Cardiac muscle cell (in vitro differentiated cells and primary cell): Measurements from ENCODE around the gene PLEKHM2. TPM values are rescaled to one million over a fixed set of nuclear protein-coding genes. Genes with fewer than 3 reads are reported as not detected.
A peak's percentile ranks its signal among the peaks of the same experiment; 100 is the strongest.

ENCODE experiments used
- DNase-seq, 2 donors: peaks; one replicate each; pipeline versions ENCODE4 v3.0.0 to v3.0.0-alpha.2; 2010 to 2017; ENCODE audit warnings: low read depth in 1 of 2, low spot score in 1 of 2
- H3K27ac ChIP-seq: fragments of 200-600 bp; sonication (generic); 2 replicates; pipeline ENCODE4 v1.5.1; 2016
- H3K27me3 ChIP-seq: fragments of 200-600 bp; sonication (generic); 2 replicates; pipeline ENCODE4 v1.6.0; 2016; ENCODE audit warnings: control low read depth
- H3K36me3 ChIP-seq: fragments of 200-600 bp; sonication (generic); 2 replicates; pipeline ENCODE4 v1.5.1; 2016; ENCODE audit warnings: control low read depth
- H3K4me1 ChIP-seq: fragments of 200-600 bp; sonication (generic); 2 replicates; pipeline ENCODE4 v1.8.1; 2017; ENCODE audit warnings: low read depth, mild to moderate bottlenecking, mixed run types
- H3K4me3 ChIP-seq: fragments of 200-600 bp; sonication (generic); 2 replicates; pipeline ENCODE4 v1.5.1; 2016; ENCODE audit warnings: mild to moderate bottlenecking
- H3K9me3 ChIP-seq: fragments of 200-600 bp; sonication (generic); 2 replicates; pipeline ENCODE4 v1.5.1; 2017; ENCODE audit warnings: low read depth, mild to moderate bottlenecking, control low read depth
- polyA plus RNA-seq: library from polyadenylated mRNA; unstranded; fragments of >200 nt; fragmentation: Nextera tagmentation; extraction: Ambion mirVana; gene quantifications from 2 replicates; pipeline ENCODE4 v1.2.1, GENCODE V29; 2016
- total RNA-seq: library from RNA; depleted of rRNA; stranded (reverse); fragments of >200 nt; gene quantifications from 2 replicates; pipeline ENCODE4 v1.2.3, GENCODE V29; 2016
- TF ChIP-seq, protein P1 (sequence below): IDR thresholded peaks from 2 replicates; pipeline ENCODE4 v1.5.1; 2012; ENCODE audit warnings: low read depth, mild to moderate bottlenecking, low read length

PLEKHM2 gene
- total and polyA plus RNA-seq, 2 experiments from 2014 or later: 56.8 to 99.8 TPM

DNA sequence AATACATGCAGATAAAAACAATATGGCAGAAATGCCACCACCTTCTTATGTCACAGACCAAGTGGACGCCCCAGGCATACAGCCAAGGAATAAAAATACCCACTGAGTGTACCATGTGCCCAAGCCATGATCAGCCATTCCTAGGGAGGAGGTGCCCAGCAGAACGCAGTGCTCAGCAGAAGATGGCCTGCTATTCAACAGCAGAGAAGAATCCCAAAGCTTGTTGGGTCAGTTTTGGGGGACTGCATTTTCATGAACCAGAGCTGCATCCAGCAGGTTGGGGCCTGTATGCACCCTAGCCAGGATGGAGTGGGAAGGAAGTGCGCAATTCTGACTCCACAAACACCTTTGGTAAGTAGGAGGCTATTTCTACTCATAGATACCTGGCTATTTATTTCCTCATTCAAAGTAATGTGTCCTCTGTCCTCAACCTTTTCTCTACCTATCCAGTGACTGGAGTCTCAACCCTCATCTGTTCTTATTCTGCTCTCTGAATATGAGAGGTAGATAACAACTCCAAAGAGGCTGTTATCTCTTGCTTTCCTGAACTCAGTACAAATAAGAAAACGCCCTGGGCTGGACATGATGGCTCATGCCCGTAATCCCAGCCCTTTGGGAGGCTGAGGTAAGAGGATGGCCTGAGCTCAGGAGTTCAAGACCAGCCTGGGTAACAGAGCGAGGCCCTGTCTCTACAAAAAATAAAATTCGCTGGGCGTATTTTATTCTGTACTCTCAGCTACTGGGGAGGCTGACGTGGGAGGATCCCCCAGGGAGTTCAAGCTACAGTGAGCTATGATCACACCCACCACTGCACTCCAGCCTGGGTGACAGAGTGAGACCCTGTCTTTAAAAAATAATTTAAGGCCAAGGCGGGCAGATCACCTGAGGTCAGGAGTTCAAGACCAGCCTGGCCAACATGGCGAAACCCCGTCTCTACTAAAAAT lies 2.5 kb upstream of the PLEKHM2 start:
- Histone ChIP-seq H3K4me3 (no peak overlapping the region), H3K27ac (peak overlapping the region; percentile 19), H3K36me3 (no peaks in the 10 kb centered on the region), H3K27me3 (no peaks in the 10 kb centered on the region), H3K9me3 (no peaks in the 10 kb centered on the region), H3K4me1 (peaks cover 16% of the 10 kb centered on the region)
- DNase-seq: no peak
- TF ChIP-seq, protein P1, sequence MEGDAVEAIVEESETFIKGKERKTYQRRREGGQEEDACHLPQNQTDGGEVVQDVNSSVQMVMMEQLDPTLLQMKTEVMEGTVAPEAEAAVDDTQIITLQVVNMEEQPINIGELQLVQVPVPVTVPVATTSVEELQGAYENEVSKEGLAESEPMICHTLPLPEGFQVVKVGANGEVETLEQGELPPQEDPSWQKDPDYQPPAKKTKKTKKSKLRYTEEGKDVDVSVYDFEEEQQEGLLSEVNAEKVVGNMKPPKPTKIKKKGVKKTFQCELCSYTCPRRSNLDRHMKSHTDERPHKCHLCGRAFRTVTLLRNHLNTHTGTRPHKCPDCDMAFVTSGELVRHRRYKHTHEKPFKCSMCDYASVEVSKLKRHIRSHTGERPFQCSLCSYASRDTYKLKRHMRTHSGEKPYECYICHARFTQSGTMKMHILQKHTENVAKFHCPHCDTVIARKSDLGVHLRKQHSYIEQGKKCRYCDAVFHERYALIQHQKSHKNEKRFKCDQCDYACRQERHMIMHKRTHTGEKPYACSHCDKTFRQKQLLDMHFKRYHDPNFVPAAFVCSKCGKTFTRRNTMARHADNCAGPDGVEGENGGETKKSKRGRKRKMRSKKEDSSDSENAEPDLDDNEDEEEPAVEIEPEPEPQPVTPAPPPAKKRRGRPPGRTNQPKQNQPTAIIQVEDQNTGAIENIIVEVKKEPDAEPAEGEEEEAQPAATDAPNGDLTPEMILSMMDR: no peak

DNA sequence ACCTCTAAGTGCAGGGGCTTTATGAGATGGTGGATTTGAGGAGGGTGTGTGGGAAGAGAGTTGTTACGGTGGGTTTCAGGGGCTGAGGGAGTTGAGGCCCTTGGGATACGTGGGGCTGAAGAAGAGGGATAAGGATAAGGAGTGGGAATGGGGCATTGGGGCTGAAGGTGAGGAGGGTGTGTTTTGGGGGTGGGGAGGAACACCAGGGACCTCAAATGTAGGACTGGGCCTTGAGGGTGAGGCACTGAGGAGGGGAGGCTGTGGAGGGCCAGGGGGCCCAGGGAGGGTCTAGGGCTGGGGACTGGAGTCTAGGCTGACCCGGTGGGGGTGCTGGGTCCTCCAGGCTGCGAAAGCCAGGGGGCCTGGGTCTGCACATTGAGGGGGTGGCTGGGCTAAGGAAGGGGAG lies 1.2 kb upstream of the PLEKHM2 start:
- H3K27me3 ChIP-seq: no peaks in the 10 kb centered on the region
- peaks cover 16% of the 10 kb centered on the region for H3K4me1 ChIP-seq
- no peak for DNase-seq
- TF ChIP-seq, protein P1: no peak
- no peak overlapping the region for H3K4me3 ChIP-seq
- H3K36me3 ChIP-seq: no peaks in the 10 kb centered on the region
- H3K27ac ChIP-seq: no peak overlapping the region
- no peaks in the 10 kb centered on the region for H3K9me3 ChIP-seq

DNA sequence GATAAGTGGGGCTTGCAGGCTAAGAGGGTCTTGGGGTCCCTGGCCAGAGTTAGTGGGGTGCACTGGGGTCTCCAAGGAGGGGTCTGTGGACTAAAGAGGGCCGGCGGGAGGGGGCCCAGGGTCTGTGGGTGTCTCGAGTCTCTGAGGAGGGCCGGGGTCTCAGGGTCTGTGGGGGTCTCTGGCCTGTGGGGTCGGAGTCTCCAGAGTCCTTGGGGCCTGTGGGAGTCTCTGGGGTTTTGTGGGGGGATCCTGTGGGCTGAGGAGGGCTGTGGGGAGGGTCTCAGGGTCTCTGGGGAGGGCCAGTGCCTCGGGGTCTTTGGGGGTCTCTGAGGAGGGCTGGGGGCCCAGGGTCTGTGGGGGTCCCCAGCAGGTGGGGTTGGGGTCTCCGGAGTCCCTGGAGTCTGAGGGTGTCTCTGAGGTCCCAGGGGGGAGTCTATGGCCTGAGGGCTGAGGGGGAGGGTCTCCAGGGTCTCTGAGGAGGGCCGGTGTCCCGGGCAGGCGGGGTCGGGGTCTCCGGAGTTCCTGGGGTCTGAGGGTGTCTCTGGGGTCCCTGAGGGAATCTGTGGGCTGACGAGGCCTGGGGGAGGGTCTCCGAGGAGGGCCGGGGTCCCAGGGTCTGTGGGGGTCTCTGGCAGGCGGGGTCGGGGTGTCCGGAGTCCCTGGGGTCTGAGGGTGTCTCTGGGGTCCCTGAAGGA lies 628 bp upstream of the PLEKHM2 start:
- TF ChIP-seq, protein P1: no peak
- H3K27ac ChIP-seq: peak overlapping the region; percentile 100
- H3K9me3 ChIP-seq: no peaks in the 10 kb centered on the region

DNA sequence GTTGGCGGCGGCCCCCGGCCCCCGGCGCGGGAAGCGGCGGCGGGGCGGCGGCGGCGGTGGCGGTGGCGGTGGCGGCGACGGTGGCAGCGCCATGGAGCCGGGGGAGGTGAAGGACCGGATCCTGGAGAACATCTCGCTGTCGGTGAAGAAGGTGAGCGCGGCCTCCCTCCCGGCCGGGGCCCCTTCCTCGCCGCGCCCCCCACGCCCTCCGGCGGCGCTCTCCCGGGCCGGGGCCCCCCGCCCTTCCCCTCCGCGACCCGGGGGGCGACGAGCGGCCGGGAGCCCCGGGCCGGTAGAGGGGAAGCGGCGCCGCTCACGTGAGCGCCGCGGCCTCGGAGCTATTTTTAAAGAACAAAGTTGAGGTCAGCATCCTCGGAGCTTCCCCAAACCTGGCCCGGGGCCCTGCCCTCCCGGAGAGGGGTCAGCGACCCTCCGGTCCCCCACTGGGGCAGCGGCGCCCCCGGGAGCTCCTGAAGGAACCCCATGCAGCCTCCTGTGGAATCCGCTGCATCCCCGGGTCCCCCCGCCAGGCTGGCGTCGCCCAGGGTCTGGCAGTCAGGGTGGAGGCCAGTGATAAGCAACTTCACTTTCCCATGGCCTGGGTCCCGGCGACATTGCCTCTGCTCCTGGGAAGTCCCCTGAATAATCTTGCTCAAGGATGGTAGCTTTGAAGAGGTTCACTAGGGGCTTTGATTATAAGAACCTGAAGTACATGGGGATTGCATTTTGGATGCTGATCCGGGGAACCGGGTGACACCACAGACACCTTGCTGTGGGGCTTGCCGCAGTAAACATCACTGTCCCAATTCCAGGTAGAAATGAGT lies 560 bp downstream of the PLEKHM2 start:
- DNase-seq: peak; percentile 15 to 72
- Histone ChIP-seq H3K9me3 (no peaks in the 10 kb centered on the region), H3K27me3 (no peaks in the 10 kb centered on the region), H3K27ac (peak overlapping the region; percentile 100), H3K4me3 (peak overlapping the region; percentile 78), H3K4me1 (peaks cover 16% of the 10 kb centered on the region), H3K36me3 (no peaks in the 10 kb centered on the region)
- TF ChIP-seq, protein P1: no peak

More for the DNA sequence above, 628 bp upstream of the PLEKHM2 start:
- H3K4me1 ChIP-seq: peaks cover 16% of the 10 kb centered on the region
- no peak for DNase-seq
- peak overlapping the region; percentile 81 for H3K4me3 ChIP-seq
- H3K36me3 ChIP-seq: no peaks in the 10 kb centered on the region
- no peaks in the 10 kb centered on the region for H3K27me3 ChIP-seq

DNA sequence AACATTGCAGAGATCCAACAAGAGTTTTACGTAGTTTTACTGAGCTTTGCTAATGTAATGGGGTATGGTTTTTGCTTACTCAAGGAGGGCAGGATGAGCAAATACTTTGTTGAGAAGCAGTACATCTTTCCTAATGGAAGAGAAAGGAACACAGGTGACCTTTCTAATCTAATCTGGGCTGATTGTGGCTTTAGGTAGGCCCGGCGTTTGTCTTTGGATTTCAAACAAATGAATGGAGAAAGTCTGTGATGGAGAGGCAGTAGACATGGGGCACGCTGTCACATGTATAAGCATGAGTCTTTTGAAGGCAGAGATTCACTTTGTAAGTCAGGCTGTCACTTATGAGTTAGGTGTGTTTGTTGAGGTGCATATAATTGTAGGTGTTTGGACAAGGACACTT lies 1.7 kb downstream of the PLEKHM2 start:
- Histone ChIP-seq H3K9me3 (no peaks in the 10 kb centered on the region), H3K4me3 (peak overlapping the region; percentile 78), H3K4me1 (peaks cover 16% of the 10 kb centered on the region), H3K36me3 (no peaks in the 10 kb centered on the region), H3K27me3 (no peaks in the 10 kb centered on the region), H3K27ac (peak overlapping the region; percentile 100)
- DNase-seq: no peak
- TF ChIP-seq, protein P1: no peak
